Right hindlimb (tissue), 1 donor: Measurements from ENCODE around the gene SRRM5.
"Not testable (repeated sequence)": the region's sequence is repeated elsewhere in the genome, so short reads cannot be mapped to it uniquely, and the experiment has no call there.

Source experiments
- DNase-seq: peaks from one replicate; pipeline ENCODE4 v3.0.0-alpha.2; 2018

The SRRM5 gene

DNA sequence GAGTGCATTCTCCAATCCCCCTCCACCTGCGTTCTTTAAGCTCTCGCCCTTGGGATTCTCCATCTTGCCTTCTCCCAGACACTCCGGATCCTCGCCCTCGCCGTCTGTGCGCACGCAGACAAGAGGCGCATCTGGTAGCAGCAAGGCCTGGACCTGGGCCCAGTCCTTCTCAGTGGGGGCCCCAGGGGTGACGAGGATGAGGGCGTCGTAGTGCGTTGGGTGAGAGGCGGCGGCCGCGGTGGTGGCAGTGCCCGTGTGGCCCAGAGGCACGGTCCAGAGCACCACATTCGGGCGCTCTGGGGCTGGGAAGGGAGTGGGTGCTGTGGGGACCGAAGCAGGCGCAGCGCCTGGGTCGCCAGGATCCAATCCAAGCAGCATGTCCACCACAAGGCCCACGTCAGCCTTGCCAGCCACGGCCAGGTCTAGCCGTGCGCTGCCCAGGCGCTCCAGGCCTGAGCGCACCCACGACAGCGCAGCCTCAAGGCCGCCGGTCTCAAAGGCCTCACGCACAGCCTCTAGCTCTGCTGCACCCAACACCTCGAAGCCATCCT is 19.0 kb upstream of the SRRM5 start:
- DNase-seq: no peak

DNA sequence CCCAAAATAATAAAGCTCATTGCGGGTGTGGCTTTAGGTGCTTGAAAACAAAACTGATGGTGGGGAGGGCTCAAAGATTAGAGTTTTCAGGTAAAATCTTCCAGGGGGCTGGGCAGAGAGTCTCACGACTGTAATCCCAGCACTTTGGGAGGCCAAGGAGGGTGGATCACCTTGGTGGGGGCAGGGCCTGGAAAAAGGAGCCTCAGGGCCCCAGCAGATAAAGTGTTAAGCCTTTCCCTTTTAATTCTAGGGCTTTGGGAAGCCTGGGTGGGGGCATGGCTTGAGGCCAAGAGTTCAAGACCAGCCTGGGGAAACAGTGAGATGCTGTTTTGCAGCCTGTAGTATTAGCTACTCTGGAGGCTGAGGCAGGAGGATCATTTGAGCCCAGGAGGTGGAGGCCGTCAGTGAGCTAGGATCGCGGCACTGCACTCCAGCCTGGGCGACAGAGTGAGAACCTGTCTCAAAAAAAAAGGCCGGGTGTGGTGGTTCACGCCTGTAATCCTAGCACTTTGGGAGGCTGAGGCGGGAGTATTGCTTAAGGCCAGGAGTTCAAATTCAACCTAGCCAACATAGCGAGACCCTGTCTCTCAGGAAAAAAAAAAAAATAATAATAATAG is 17.7 kb upstream of the SRRM5 start:
- no peak for DNase-seq

DNA sequence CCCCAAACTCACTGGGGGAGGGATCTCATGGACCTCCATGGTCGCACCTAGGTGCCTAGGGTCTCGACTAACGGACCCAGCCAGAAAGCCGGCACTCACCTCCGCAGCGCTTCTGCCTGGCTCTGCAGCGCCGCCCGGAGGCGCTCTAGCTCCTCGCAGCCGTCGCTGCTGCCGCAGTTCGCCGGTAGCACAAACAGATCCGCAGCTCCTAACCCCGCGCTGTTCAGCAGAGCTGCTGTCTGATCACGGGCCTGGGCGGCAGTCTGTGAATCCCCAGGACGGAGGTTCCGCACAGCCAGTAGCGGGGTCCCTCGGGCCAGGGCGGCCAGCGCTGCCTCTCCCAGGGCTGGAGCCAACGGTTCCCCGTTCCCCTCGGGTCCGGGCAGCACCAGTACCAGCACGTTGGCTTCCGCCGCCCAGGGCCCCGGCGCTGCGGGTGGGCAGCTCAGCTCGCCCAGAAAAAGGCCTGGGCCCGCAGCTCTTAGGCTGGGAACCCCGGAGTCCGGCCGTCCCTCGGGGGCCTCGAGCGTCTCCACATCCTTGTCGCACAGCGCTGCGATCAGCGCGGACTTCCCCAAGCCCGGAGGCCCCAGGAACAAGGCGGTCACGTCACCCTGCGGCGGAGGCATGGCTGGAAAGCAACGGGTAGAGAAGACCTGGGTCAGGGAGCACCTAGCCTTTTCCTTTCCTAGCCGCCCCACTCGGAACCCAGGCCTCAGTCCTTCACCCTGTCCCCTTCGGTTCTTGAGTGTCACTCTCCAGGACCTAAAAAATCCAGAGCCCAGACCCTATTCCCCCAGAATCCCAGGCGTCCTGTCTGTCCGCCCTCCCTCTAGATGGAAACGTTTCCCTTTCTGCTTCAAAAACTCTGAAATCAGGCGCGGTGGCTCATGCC is 16.9 kb upstream of the SRRM5 start:
- DNase-seq: peak; percentile 73

DNA sequence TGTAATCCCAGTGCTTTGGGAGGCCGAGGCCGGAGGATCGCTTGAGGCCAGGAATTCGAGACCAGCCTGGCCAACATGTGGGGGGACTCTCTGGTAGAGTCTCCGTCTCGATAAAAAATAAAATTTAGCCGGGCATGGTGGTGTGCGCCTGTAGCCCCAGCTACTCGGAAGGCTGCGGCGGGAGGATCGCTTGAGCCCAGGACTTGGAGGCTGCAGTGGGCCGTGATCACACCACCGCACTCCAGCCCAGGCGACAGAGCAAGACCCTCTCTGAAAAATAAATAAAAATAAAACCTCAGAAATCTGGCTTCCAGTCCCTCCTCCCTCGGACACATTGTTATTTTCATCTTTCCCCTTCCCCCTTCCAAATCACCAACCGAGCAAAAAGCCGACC is 16.3 kb upstream of the SRRM5 start:
- DNase-seq: no peak

DNA sequence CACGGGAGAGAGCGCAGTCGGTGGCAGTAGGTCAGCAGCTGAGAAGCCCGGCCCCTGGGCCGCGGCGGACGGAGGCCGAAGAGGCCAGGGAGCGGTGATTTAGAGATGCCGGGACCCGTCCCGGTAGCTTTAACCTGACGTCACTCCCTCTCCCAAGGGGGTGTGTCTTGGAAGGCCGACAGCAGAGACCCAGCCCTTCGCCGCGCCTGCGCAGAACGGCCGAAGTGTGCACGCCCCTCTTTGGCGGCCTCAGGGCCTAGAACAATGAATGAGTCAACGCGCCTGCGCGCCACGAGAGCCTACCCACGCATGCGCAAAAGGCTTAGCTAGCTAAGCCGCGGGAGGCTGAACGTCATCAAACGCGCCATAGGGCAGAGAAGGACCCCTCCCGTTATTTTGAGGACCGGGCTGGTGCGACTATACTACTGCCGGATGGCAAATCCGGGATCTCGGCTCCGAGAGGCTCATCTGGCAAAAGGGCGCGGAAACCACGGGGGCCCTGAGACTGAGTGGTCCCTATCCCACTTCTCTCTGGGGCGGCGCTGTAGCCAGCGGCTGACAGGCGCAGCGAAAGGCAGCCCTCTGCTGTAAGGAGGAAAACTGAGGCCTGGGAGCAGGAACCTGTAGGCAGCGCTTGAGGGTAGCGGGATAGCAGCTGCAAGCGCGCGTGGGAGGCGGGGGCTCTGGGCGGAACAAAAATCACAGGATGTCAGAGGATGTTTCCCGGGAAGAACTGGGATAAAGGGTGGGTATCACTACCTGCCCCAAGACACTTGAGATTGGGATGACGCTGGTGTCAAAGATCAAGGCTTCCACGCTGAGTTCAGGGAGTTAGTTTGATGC is 15.7 kb upstream of the SRRM5 start, which contains the start of the genes IRGQ and ZNF576:
IRGQ (minus strand) TSS at position 136 of the 843 bp plus-strand sequence. CDS start 796 bp downstream, outside the sequence.
ZNF576 (plus strand) TSS at position 597 of the 843 bp plus-strand sequence. CDS start 514 bp downstream, outside the sequence.
- DNase-seq: peak; percentile 100

DNA sequence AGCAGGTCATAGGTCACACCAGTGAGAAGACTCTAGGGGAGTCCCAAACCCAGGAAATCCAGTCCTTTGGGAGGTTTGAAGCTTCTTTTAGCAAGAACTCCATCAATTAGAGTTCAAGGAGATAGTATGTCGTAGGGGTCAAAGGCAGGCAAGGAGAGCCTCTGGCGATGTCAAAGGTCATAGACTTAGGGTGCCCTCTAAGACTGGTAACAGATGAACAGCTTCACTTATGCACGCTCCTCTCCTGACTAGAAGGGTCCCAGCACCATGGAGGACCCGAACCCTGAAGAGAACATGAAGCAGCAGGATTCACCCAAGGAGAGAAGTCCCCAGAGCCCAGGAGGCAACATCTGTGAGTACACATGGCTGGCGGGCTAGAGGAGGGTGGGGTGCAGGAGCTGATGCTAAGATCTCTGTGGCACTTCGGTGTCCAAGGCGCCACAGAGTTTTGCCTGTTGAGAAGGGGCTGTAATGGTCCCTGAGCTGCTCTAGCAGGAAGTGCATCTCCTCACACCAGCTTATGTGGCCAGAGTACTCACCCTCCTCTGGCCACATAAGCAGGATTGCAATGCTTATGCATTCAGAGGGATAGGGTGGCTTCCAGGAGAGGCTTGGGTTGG is 14.9 kb upstream of the SRRM5 start:
- no peak for DNase-seq

DNA sequence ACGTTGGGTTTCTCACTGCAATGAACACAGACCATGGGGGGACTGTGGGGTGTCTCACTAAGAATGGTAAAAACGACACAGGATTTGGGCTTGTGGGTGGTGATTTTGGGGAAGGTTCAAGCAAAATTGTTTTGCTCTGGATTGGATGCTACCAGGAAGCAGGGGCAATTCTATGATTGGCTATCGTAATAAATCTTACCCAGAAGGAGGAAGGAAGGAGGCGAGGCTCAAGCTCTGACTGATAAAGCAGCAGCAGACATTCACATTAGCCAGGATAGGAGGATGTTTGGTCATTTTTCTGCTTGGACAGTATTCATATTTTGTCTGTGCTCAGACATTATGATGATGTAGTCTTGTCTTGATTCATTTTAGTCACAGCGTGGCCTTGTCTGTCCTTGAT is 14.0 kb upstream of the SRRM5 start:
- DNase-seq: no peak

DNA sequence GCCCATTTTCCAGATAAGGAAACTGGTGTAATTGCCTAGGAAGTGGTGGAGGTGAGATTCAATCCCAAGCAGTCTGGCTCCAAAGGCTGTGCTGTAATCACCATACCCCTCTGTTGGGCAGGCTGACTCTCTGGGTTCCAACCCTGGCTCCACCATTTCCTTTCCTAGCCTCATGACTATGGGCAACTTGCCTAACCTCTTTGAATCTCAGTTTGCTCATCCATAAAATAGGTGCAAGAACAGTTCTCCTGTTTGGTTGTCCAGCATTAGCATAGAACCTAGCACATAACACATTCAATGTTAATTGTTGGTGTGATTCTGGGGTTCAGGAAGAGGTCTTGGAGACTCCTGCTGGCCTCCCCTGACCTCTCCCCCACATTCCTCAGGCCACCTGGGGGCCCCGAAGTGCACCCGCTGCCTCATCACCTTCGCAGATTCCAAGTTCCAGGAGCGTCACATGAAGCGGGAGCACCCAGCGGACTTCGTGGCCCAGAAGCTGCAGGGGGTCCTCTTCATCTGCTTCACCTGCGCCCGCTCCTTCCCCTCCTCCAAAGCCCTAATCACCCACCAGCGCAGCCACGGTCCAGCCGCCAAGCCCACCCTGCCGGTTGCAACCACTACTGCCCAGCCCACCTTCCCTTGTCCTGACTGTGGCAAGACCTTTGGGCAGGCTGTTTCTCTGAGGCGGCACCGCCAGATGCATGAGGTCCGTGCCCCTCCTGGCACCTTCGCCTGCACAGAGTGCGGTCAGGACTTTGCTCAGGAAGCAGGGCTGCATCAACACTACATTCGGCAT is 13.2 kb upstream of the SRRM5 start:
- DNase-seq: no peak

DNA sequence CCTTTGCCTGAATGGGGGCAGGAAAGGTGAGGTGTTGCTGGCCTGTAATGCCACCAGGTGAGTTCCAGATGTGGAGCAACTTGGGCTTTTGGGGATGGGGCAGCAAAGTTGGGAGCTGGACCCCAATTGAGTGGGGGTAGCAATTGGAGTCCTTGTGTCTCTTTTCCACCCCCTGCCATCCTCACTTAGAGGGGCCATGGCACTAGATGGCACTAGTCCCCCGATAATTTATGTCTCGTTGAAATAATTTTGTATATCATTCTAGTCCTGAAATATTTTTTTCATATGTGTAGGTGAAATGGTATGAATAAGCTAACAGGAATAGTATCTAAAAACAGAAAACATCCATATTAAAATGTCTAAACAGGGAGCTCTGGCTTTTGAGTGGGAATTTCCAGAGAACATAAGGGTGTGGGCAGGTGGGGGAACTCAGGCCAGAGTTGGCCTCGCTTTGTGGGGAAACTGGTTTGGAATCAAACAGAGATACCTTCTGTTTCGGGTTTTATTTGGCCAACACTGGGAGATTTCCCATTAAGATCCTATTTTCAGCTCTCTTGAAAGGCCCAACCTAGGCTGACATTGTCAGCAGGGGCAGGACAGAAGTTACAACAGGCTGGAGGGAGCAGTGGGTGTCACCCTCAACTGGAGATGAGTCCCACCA is 12.1 kb upstream of the SRRM5 start:
- DNase-seq: no peak

DNA sequence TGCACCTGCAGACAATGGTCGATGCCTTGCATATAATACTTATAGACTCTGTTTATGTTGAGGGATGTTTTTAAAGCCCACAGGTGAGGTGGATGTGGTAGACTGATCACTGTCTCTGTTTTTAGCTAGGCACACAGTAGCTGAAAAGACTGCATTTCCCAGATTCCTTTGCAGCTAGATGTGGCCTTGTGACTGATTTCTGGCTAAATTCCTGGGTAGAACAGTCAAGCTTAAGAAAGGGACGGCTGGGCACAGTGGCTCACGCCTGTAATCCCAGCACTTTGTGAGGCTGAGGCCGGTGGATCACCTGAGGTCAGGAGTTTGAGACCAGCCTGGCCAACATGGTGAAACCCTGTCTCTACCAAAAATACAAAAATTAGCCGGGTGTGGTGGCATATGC is 11.6 kb upstream of the SRRM5 start:
- DNase-seq: not testable (repeated sequence)

DNA sequence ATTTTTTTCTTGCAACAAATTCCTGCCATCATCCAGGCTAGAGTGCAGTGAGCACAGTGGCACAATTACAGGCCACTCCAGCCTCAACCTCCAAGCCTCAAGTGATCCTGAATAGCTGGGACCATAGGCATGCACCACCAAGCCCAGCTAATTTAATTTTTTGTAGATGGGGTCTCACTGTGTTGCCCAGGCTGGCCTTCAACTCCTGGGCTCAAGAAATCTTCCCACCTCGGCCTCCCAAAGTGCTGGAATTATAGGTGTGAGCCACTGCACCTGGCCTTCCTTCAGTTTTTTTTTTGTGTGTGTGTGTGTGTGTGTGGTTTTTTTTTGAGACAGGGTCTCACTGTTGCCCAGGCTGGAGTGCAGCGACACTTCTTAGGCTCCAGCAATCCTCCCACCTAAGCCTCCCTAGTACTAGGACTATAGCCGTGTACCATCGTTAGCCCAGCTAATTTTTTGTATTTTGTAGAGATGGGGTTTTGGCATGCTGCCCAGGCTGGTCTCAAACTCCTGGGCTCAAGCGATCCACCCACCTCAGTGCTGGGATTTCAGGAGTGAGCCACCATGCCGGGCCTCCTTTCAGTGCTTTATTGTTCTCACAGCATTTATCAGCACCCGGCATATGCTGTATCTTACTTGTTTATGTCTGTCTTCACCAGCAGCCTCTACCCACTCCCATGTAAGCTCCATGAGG is 5.9 kb upstream of the SRRM5 start:
- no peak for DNase-seq

DNA sequence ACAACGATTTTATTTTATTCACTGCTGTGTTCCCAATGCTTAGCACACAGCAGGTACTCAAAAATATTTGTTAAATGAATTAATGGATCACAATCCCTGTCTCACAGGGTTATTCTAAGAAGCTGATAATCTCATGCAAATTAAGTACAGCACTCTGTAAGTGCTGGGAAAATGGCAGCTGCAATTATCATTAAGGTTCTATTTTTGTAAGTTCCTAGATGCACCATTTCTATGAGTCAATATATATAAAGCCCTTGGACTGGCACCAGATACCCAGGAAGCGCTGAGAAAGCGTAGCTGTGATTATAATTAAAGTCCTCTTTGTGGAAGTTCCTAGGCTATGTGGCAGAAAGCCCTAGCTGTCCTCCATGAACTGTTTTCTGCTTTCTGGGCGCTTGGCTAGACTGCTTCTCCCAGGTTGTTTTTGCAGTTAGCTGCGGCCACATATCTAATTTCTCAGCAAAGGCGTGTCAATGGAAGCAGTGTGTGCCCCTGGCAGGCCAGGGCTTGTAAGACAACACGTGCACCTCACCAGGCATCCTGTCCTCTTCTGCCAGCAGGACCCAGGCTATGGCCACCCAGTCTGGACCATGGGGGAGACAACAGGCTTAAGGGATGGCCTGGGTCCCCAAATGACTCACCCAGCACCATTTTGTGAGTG is 5.2 kb upstream of the SRRM5 start:
- peak; percentile 61 for DNase-seq

DNA sequence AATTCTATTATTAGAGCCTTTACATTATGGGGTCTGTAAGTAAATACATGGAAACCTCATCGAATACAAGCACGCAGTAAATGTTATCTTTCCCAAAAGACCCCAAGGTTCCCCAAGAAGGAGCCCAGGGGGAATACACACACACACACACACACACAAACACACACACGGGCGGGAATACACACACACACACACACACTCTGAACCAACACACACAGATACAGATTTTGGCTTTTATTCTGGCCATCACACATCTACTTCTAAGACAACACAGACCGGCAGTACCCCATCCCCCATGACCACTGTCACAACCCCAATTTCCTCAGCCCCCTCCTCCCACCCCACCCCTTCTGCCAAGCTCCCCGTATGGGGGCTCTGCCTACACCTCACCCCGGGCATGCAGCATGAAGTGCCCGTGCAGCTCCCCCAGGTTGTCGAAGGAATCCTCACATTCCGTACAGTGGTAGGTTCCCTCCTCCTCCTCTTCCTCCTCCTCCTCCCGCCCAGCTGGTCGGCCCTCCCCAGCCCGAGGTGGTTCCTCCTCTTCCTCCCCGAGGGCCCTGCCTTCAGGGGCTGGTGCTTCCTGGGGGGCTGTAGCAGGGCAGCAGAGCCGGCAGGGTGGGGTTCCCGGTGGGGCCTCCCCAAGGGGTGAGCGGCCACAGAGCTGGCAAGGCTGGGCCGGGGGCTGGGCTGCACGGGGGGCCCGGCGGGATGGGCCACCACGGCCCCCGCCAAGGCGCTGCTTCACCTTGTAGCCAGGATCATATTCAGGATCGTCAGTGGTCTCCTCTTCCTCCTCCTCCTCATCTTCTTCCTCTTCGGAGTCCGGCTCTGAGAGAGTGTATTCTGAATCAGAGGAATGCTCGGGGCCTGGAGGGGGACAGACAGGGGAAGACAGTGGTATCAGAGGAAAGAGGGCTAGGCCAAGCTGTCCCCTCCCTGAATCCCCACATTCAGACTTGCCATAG is 4.4 kb upstream of the SRRM5 start:
- no peak for DNase-seq

DNA sequence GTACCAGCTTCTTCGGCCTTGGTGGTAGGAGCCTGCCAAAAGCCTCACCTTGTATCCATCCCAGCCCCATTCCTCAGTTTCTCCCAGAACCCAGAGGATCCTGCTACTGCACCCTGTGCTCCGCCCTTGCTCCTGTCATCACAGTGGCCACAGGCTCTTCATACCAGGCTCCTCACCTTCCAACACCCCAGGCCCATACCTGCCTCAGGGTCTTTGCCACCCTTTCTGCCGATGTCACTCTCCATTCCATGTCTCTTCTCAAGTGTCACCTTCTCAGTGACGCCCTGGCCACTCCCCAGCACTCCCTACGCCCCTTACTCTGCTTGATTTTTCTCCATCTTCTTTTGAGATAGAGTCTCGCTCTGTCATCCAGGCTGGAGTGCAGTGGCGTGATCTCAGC is 2.0 kb upstream of the SRRM5 start:
- DNase-seq: no peak

DNA sequence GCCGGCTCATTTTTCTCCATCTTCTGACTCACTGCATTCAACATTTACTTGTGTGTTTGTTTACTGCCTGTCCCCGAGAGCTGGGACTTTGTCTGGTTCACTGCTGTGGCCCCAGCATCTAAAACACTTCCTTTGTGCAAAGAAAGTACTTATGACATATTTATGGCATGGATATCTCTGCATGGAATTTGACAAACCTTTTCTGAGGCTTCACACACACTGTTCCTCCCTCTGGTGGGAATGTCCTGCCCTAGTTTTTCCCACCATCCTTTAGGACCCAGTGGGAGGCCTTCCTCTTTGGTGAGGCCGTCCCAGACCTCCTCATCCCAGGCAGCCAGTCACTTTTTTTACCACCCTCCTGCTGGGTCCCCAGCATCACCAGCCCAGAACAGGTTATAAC is 1.4 kb upstream of the SRRM5 start:
- DNase-seq: no peak

DNA sequence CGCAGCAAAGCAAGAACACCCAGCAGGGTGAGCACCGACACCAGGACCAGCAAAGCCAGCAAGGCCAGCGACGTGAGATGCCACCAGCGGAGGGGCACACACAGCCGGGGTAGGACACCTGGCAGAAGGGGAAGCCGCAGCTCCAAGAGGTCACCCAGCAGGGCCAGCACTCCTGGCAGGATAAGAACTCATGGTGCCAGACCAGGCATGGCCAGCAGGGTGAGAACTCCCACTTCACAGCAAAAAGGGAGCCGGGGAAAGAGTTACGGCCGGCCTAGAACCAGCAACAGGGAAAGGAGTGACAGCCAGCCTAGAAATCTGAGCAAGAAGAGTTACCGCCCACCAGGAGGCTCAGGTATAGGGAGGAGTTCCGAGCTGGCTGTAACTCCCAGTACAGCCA is 486 bp downstream of the SRRM5 start:
- DNase-seq: no peak

DNA sequence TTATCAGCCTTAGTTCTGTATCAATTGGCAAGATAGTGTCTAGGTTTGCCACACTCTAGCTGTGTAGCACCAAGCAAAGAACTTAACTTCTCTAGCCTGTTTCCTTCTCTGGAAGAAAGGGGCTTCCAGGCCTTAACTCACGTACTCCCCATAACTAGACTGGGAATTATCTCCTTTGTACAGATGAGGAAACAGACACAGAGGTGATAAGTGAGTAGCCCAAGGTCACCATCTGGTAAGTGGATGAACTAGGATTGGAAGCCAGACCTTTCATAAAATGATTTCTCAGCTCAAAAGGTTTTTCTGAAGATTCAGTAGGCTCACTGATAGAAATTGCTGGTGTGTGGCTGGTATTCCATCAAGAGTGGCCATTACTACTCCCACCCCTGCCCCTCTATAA is 4.4 kb downstream of the SRRM5 start:
- no peak for DNase-seq

DNA sequence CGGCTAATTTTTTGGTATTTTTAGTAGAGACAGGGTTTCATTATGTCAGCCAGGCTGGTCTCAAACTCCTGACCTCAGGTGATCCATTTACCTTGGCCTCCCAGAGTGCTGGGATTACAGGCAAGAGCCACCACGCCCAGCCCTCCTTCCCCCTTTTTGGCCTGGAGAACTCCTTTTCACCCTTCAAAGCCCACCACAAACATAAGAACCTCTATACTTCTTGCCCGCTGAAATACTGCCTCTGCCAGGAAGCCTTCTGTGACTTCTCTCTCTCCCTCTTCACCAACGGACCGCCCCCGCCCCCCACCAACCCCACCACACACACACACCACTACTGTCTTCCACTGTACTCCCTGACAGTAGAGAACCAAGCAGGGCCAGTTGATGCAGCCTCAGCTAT is 5.1 kb downstream of the SRRM5 start:
- DNase-seq: no peak

DNA sequence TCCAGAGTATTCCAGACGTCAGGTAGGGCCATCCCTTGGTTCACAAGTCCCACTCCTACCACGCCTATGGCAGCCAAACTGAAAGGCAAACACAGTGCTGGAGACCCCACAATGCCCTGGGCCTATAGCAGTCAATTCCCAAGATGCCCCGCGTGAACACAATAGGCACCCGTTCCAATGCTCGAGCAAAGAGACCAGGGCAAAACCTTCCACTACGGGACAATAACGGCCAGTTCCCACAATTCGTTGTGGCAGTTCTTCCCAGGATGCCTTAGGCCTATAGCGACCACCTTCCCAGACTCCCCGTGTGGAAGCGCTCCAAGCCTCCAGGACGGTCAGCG is 7.0 kb downstream of the SRRM5 start:
- no peak for DNase-seq
